Dermis blood vessel endothelial cell (primary cell): ENCODE measurements around the gene MLN. TPM values are rescaled to one million over a fixed set of nuclear protein-coding genes. Genes with fewer than 3 reads are reported as not detected.
A peak's percentile ranks its signal among the peaks of the same experiment; 100 is the strongest.

ENCODE experiments used
- DNase-seq: peaks from one replicate; pipeline ENCODE4 v3.0.0; 2010
- total RNA-seq: library from RNA; depleted of rRNA; stranded (reverse); fragments of >200 nt; gene quantifications from 2 replicates; pipeline ENCODE4 v1.2.3, GENCODE V29; 2014

Gene MLN
- total RNA-seq, 1 donor from 2014 or later, result not detected

- DNase-seq, result no peak
These were observed 10.5 kb upstream of the MLN start for GRCh38 chr6:33813990-33814985.

- no peak for DNase-seq
These were observed 9.6 kb upstream of the MLN start for GRCh38 chr6:33813246-33813904.

GRCh38 chr6:33812669-33813068 is 8.9 kb upstream of the MLN start:
- DNase-seq, result peak; percentile 78

- DNase-seq, result no peak
These were observed 5.8 kb upstream of the MLN start for GRCh38 chr6:33809594-33809993.

- DNase-seq, result no peak
These were observed 4.9 kb upstream of the MLN start for GRCh38 chr6:33808641-33809180.

- DNase-seq, result peak; percentile 64
These were observed 3.8 kb upstream of the MLN start for GRCh38 chr6:33807606-33808005.

- DNase-seq, result no peak
These were observed 3.0 kb upstream of the MLN start for GRCh38 chr6:33806841-33807240.

- DNase-seq, result no peak
These were observed 1.4 kb downstream of the MLN start for GRCh38 chr6:33802186-33802958.

- DNase-seq, result no peak
These were observed 2.2 kb downstream of the MLN start for GRCh38 chr6:33801611-33802010.

GRCh38 chr6:33800248-33800969 is 3.4 kb downstream of the MLN start:
- DNase-seq, result no peak

- DNase-seq, result no peak
These were observed 4.2 kb downstream of the MLN start for GRCh38 chr6:33799454-33800113.

GRCh38 chr6:33798343-33798848 is 5.4 kb downstream of the MLN start:
- no peak for DNase-seq

GRCh38 chr6:33797626-33798342 is 6.0 kb downstream of the MLN start:
- no peak for DNase-seq

GRCh38 chr6:33794910-33795623 is 8.7 kb downstream of the MLN start:
- DNase-seq, result no peak

- no peak for DNase-seq
These were observed 10.8 kb downstream of the MLN start for GRCh38 chr6:33792981-33793380.

- DNase-seq, result no peak
These were observed 12.2 kb downstream of the MLN start for GRCh38 chr6:33791620-33792019.

GRCh38 chr6:33790910-33791309 is 12.9 kb downstream of the MLN start:
- no peak for DNase-seq

- no peak for DNase-seq
These were observed 13.4 kb downstream of the MLN start for GRCh38 chr6:33790379-33790778.

- no peak for DNase-seq
These were observed 14.3 kb downstream of the MLN start for GRCh38 chr6:33789550-33789895.
